ENCODE measurements around the gene XRCC1.

DNA sequence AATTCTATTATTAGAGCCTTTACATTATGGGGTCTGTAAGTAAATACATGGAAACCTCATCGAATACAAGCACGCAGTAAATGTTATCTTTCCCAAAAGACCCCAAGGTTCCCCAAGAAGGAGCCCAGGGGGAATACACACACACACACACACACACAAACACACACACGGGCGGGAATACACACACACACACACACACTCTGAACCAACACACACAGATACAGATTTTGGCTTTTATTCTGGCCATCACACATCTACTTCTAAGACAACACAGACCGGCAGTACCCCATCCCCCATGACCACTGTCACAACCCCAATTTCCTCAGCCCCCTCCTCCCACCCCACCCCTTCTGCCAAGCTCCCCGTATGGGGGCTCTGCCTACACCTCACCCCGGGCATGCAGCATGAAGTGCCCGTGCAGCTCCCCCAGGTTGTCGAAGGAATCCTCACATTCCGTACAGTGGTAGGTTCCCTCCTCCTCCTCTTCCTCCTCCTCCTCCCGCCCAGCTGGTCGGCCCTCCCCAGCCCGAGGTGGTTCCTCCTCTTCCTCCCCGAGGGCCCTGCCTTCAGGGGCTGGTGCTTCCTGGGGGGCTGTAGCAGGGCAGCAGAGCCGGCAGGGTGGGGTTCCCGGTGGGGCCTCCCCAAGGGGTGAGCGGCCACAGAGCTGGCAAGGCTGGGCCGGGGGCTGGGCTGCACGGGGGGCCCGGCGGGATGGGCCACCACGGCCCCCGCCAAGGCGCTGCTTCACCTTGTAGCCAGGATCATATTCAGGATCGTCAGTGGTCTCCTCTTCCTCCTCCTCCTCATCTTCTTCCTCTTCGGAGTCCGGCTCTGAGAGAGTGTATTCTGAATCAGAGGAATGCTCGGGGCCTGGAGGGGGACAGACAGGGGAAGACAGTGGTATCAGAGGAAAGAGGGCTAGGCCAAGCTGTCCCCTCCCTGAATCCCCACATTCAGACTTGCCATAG lies 32.2 kb upstream of the XRCC1 start:
- TF ChIP-seq POLR2A (IDR thresholded peaks at IDR 0.05; ENCODE audit: low read depth, low read length) = no peak
- TF ChIP-seq SPI1 (IDR thresholded peaks at IDR 0.05; ENCODE audit: low read depth, low read length) = no peak
- no peak for TF ChIP-seq TAF1 (IDR thresholded peaks at IDR 0.05; ENCODE audit: low read depth, low read length)
- TF ChIP-seq POLR2AphosphoS5 (IDR thresholded peaks at IDR 0.05; ENCODE audit: low read depth, low read length) = no peak
- TF ChIP-seq POU2F2 (IDR thresholded peaks at IDR 0.05; ENCODE audit: low read depth, low read length) = no peak
- no peak for TF ChIP-seq PAX5 (IDR thresholded peaks at IDR 0.05; ENCODE audit: insufficient read depth, low read length, severe bottlenecking)
